ENCODE measurements around the gene KCNQ2. TPM values are rescaled to one million over a fixed set of nuclear protein-coding genes. Genes with fewer than 3 reads are reported as not detected.

Gene KCNQ2
- total and polyA plus RNA-seq, 10 of the 15 experiments (the other 5 are each of a cell fraction or from before 2014, with no cell fraction given), result 0.06 to 0.49 (median 0.26) TPM; not detected in 7

GRCh38 chr20:63435552-63435951 is 36.9 kb downstream of the KCNQ2 start:
- no peak overlapping the region for H3K9ac ChIP-seq (ENCODE audit: control insufficient read depth, insufficient read depth, low read length)
- ChIA-PET POLR2A (no interaction called here), CTCF (interaction anchor here (1.1 kb wide), 1 partner anchor 10 kb away, joined by 3 read pairs; no protein-coding TSS in a partner anchor), SMC1A (ENCODE audit: uncharacterized antibody, unreplicated experiment) (no interaction called here), RAD21 (ENCODE audit: unreplicated experiment) (no interaction called here)
- no peak overlapping the region for H3K27ac ChIP-seq (ENCODE audit: control insufficient read depth, insufficient read depth)
- no TSS peak for BruUV-seq (replicated peaks)
- H3K4me2 ChIP-seq (ENCODE audit: control insufficient read depth, insufficient read depth), result no peak overlapping the region
- WGBS (ENCODE audit: insufficient coverage, insufficient replicate concordance, low lambda C conversion rate, missing lambda C conversion rate), result 71% methylated on average over 9 of the region's 9 CpGs
- no peak overlapping the region for H2AFZ ChIP-seq (ENCODE audit: control insufficient read depth, low read depth, low read length)
- no peak for DNase-seq (ENCODE audit: low read depth, low spot score)
- in situ Hi-C loops (cut with MboI) (no loop called here), intact Hi-C loops (cut with micrococcal nuclease; ENCODE audit: unreplicated experiment) (no loop called here)
- no peaks in the 10 kb centered on the region for H3K79me2 ChIP-seq (ENCODE audit: control insufficient read depth, insufficient read depth, low read length)
- no peak for ATAC-seq
- no peak overlapping the region for H3K4me3 ChIP-seq
- H3K27me3 ChIP-seq (replicated peaks in 1 of 2; ENCODE audit: control insufficient read depth in 2 of 2, insufficient read depth in 2 of 2, low read length in 1 of 2), result no peaks in the 10 kb centered on the region; a peak in 1 of 4 replicates
- no peak for FAIRE-seq
- H3K36me3 ChIP-seq (ENCODE audit: control insufficient read depth in 2 of 2, insufficient read depth in 2 of 2, low read length in 1 of 2), result no peaks in the 10 kb centered on the region
- H3K4me1 ChIP-seq (ENCODE audit: control insufficient read depth, insufficient read depth, low read length), result no peaks in the 10 kb centered on the region; the same call in 1 of the 2 replicates
- H3K9me3 ChIP-seq (replicated peaks; ENCODE audit: control insufficient read depth, insufficient read depth, low read length), result no peaks in the 10 kb centered on the region; the same call in 2 of the 3 replicates
- no peaks in the 10 kb centered on the region for H4K20me1 ChIP-seq (ENCODE audit: control insufficient read depth, insufficient read depth)
- TF ChIP-seq MXI1 (IDR thresholded peaks at IDR 0.05; ENCODE audit: low read depth, low read length) (no peak), TCF3 (IDR thresholded peaks at IDR 0.05; ENCODE audit: borderline replicate concordance, insufficient read depth, low read depth, low read length) (no peak), POU2F2 (IDR thresholded peaks at IDR 0.05; ENCODE audit: borderline replicate concordance, low read depth, low read length) (no peak), REST (IDR thresholded peaks at IDR 0.05; ENCODE audit: low read depth, low read length) (no peak), SPI1 (IDR thresholded peaks at IDR 0.05; ENCODE audit: borderline replicate concordance, insufficient read depth, low read depth, low read length) (no peak), MYB (IDR thresholded peaks at IDR 0.05; ENCODE audit: borderline replicate concordance, low read depth, low read length) (no peak), ZBTB4 (CRISPR knock-in tag; IDR thresholded peaks at IDR 0.05) (no peak), RB1 (IDR thresholded peaks at IDR 0.05; ENCODE audit: borderline replicate concordance) (no peak), NRF1 (conservative IDR thresholded peaks at IDR 0.05; ENCODE audit: low read depth, low read length) (no peak), FOXM1 (IDR thresholded peaks at IDR 0.05; ENCODE audit: low read depth, low read length) (no peak), CBX5 (IDR thresholded peaks at IDR 0.05; ENCODE audit: low read depth) (no peak), ZBTB33 (IDR thresholded peaks at IDR 0.05) (no peak)
- TF ChIP-seq, protein P1, sequence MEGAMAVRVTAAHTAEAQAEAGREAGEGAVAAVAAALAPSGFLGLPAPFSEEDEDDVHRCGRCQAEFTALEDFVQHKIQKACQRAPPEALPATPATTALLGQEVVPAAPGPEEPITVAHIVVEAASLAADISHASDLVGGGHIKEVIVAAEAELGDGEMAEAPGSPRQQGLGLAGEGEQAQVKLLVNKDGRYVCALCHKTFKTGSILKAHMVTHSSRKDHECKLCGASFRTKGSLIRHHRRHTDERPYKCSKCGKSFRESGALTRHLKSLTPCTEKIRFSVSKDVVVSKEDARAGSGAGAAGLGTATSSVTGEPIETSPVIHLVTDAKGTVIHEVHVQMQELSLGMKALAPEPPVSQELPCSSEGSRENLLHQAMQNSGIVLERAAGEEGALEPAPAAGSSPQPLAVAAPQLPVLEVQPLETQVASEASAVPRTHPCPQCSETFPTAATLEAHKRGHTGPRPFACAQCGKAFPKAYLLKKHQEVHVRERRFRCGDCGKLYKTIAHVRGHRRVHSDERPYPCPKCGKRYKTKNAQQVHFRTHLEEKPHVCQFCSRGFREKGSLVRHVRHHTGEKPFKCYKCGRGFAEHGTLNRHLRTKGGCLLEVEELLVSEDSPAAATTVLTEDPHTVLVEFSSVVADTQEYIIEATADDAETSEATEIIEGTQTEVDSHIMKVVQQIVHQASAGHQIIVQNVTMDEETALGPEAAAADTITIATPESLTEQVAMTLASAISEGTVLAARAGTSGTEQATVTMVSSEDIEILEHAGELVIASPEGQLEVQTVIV (IDR thresholded peaks at IDR 0.05; ENCODE audit: borderline replicate concordance, partially characterized antibody), result no peak
